ENCODE results near the gene CAMK2B. TPM values are rescaled to one million over a fixed set of nuclear protein-coding genes. Genes with fewer than 3 reads are reported as not detected.

CAMK2B gene
- total and polyA plus RNA-seq, 2 of the 13 experiments (the other 11 are each of a cell fraction or from before 2014, with no cell fraction given) = 0.27 to 0.48 TPM

- TF ChIP-seq HINFP (CRISPR knock-in tag; IDR thresholded peaks at IDR 0.05; ENCODE audit: low read depth) (no peak), ZNF362 (CRISPR knock-in tag; IDR thresholded peaks at IDR 0.05; ENCODE audit: borderline replicate concordance) (no peak)
- TF ChIP-seq, protein P1, sequence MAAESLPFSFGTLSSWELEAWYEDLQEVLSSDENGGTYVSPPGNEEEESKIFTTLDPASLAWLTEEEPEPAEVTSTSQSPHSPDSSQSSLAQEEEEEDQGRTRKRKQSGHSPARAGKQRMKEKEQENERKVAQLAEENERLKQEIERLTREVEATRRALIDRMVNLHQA (CRISPR knock-in tag; IDR thresholded peaks at IDR 0.05) = no peak
Measured at GRCh38 chr7:44251881-44252280, 73.5 kb downstream of the CAMK2B start (continued).

DNA sequence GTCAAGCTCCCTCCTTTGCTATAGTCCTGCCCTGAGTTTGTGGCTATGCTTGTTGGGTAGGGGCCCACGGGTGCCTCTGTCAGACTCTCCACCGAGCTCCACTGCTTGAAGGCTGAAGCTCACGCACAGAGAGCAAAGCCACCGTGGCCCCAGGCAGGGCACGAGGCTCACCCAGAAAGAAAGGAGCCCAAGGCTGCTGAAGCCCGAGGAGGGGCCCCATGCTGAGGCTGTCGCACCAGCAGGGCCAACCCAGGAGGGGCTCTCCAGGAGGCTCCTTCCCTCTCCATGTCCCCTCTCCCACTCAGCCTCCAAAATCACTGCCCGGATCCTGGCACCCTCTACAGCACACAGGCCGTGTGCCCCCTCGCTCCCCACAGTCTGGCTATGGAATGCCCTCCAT, 74.1 kb downstream of the CAMK2B start:
- no peak overlapping the region for H3K27ac ChIP-seq (ENCODE audit: extremely low read length, insufficient read depth, low read length)
- ATAC-seq = no peak
- no peak for TF ChIP-seq CBFB (CRISPR knock-in tag; IDR thresholded peaks at IDR 0.05)
- TF ChIP-seq NFKB2 (CRISPR knock-in tag; IDR thresholded peaks at IDR 0.05; ENCODE audit: borderline replicate concordance) = no peak
- no peak for TF ChIP-seq FOXK2 (IDR thresholded peaks at IDR 0.05)
- no peak for TF ChIP-seq PHF8 (CRISPR knock-in tag; IDR thresholded peaks at IDR 0.05)
- no peak for TF ChIP-seq ATF7 (IDR thresholded peaks at IDR 0.05)
- TF ChIP-seq ATF7 (CRISPR knock-in tag; IDR thresholded peaks at IDR 0.05) = no peak
- no peaks in the 10 kb centered on the region for H3K4me1 ChIP-seq (ENCODE audit: insufficient read depth, low read length)
- no peaks in the 10 kb centered on the region for H3K9me3 ChIP-seq (ENCODE audit: low read length)
- no peak for FAIRE-seq
- H3K36me3 ChIP-seq (replicated peaks in 1 of 2; ENCODE audit: control insufficient read depth in 1 of 2, insufficient read depth in 2 of 2, low read length in 2 of 2) = no peaks in the 10 kb centered on the region
- no peak overlapping the region for H2AFZ ChIP-seq (ENCODE audit: low read length)
- BruUV-seq (replicated peaks) = no TSS peak
- no peaks in the 10 kb centered on the region for H3K79me2 ChIP-seq (ENCODE audit: insufficient read depth, low read length)
- H3K9ac ChIP-seq (ENCODE audit: insufficient read depth, low read depth, low read length) = no peak overlapping the region
- no peak overlapping the region for H3K4me2 ChIP-seq (ENCODE audit: low read depth, low read length)
- intact Hi-C loops (cut with micrococcal nuclease; ENCODE audit: unreplicated experiment) (no loop called here), in situ Hi-C loops (cut with HindIII; ENCODE audit: extremely low pct_ligation_motif_present, low pct_unique_long_range_greater_than_20kb) (no loop called here)
- ChIA-PET POLR2A (no interaction called here), CTCF (ENCODE audit: low intra/inter-chr PET ratio, low total read pairs) (no interaction called here)
- H3K4me3 ChIP-seq (replicated peaks in 1 of 3; ENCODE audit: insufficient read depth in 1 of 3, low read depth in 2 of 3, low read length in 3 of 3) = no peak overlapping the region
- 13% methylated on average over 3 of the region's 10 CpGs for WGBS (ENCODE audit: low lambda C conversion rate)
- no peak for DNase-seq (ENCODE audit: low spot score)
- no peaks in the 10 kb centered on the region for H4K20me1 ChIP-seq (ENCODE audit: insufficient read depth, low read length)
- H3K27me3 ChIP-seq (ENCODE audit: control insufficient read depth in 1 of 2, insufficient read depth in 2 of 2, low read length in 2 of 2) = peaks cover 7 to 25% of the 10 kb centered on the region in 2 experiments; a peak in 3 of 5 replicates
